GM21515 (cell line): Measurements from ENCODE around the gene COL13A1.

Experiments used
- ATAC-seq: cut with Tn5 transposase; IDR thresholded peaks from one replicate; pipeline ENCODE4 v1.9.1; 2021; ENCODE audit not compliant: unreplicated experiment

The COL13A1 gene

DNA sequence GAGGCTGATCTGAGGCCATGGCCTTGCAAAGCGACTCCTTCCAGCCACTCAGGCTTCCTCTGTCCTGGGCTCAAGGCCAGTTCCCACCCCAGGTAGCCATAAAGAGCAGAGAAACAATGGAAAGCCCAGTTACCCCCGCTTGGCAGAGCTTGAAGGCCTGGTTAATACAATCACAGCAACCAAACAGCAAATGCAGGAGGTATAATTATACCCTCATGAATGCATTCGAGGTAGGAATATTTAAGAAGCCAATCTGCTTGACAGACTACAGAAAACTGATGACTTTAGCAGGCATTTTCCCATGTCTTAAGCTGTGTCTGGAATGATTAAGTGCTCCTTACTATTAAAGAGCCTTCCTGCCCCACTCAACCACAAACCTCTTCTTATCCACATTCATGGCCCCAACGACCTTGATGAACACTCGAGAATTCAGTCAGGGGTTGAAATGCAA is 136.9 kb downstream of the COL13A1 start:
- no peak for ATAC-seq

DNA sequence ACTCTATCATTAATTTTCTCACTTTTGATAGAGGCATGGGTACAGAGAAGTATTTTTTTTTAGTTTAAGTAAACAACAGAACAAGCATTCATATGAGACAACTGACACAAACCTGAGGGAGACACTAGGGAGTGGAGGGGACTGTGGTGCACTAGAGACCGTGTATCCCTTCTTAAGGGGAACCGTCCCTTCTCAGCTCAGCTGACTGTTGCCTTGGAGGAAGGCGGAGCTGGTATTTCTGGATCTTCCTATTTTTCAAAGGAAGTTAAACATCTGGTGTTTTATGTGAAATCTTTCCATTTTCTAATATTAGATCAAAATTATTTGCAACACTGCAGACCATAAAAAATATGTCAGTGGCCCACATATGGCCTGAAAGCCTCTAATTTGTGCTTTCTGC is 137.4 kb downstream of the COL13A1 start:
- ATAC-seq: no peak

DNA sequence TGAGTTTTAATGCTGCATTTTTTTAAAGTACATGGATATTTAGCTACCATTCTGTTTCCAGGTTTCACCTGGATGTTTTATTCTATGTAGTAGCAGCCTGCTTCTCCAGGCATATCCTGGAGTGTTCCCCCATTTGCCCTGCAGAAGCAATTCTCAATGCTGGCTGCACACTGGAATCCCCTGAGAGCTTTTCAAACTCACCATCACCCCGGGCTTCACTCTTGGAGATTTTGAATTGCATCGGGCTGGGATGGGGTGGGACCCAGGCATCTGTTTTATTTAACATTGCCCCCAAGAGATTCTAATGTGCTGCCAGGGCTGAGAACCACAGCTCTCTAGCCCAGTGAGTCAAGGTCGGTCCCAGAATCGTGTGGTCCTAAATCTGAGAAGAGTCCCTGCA is 137.8 kb downstream of the COL13A1 start:
- no peak for ATAC-seq

DNA sequence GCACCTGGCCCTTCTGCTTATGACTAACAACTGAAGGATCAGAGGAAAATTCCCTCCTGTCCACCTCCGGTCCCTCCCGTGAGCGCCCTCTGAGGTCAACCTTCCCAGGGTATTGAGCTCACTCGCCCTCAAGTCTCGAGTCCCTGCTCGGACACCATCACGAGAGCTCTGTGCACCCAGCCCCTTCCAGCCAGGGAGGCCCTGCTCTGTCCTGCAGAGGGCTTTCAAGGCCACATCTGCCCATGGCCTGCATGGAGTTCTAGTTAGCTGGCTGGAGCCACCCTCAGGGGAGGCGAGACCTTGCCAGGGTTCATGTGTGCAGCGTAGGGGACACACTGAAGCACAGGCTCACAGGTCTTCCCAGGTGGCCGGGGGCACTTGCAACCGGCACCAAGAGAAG is 140.0 kb downstream of the COL13A1 start:
- no peak for ATAC-seq

GRCh38 chr10:69943292-69943820 is 141.7 kb downstream of the COL13A1 start:
- ATAC-seq: no peak

GRCh38 chr10:69944761-69945160 is 143.1 kb downstream of the COL13A1 start:
- ATAC-seq: no peak

DNA sequence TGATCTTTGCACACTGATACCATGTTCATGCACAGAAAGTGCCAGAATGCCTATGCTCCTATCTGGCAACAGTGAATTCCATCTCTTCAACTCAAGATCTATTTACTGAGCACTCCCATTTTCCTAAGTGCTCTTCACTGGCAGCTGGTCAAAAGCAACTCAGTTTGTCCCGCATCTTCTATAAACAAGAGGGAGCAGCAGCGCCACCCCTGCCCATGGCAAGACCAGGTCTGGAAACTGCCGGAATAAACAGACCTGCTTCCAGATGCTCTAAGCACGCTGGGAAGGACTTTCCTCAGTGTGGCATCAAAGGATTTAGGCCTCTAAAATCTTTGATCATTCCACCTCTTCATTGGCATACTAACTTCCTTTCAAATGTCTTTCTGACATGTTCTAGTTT is 146.6 kb downstream of the COL13A1 start:
- no peak for ATAC-seq

- ATAC-seq: no peak
These were observed 148.1 kb downstream of the COL13A1 start for GRCh38 chr10:69949770-69950169.

DNA sequence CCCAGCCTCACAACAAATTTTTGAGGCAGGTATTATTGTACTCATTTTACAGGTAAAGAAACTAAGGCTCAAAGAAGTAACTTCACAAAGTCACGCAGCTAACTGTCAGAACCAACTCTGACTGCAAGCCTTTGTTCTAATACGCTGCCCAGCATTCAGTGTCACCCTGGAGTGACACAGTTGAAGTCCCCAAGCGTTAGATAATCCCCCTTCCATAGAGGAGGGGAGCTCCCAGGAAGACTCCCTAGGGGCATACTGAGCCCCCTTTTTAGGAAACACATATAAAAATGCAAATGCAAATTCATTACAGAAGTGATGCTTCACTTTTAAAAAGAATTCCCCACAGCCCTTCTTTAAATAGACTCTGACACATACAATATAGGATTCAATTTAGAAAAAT is 150.0 kb downstream of the COL13A1 start:
- ATAC-seq: no peak

DNA sequence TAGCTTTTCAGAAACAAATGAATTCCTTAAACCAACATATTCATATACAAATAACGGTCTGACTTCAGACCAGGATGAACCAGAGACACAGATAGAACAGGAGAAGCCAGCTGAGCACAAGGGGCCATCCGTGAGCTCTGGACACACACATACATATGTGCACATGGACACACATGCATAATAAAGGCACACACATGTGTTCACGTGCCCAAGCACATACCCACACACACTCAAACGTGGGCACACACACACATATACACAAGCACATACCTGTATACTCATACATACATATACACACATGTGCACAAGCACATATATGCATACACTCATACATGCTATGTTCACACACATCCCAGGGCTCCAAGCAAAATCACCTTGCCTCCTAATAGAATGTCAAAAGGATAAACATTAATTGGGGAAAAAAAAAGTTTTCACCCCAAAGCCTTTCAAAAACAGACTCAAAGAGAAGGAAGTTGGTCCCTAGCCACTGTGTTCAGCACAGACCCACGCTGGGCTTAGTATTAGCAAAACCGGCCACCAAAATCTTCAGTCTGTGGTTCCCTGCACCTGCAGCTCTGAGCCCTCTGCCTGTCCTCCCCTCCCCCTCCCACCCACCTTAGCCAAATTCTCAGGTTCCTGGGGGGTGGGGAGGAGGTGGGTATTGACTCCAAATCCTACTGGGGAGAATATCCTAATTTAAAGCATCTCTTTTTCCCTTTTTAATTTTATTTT is 150.5 kb downstream of the COL13A1 start:
- ATAC-seq: no peak

DNA sequence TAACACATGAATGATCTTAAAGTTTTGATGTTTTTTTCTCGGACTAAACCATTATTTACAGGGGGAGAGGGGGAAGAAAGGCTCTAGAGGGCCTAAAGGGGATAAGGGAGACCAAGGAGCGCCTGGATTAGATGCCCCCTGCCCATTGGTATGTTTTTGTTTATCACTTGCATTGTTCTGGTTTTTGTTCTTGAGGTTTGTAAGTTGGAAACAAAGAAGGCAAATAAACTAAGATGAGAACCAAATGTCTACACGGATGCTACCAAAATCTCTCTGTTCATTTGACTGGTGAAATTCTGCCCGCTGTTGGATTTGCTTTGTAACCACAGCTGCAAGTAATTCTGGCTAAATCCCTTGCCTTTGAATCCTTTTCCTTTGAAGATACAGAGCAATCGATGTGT is 151.1 kb downstream of the COL13A1 start:
- no peak for ATAC-seq

GRCh38 chr10:69953851-69954250 is 152.1 kb downstream of the COL13A1 start:
- ATAC-seq: no peak

DNA sequence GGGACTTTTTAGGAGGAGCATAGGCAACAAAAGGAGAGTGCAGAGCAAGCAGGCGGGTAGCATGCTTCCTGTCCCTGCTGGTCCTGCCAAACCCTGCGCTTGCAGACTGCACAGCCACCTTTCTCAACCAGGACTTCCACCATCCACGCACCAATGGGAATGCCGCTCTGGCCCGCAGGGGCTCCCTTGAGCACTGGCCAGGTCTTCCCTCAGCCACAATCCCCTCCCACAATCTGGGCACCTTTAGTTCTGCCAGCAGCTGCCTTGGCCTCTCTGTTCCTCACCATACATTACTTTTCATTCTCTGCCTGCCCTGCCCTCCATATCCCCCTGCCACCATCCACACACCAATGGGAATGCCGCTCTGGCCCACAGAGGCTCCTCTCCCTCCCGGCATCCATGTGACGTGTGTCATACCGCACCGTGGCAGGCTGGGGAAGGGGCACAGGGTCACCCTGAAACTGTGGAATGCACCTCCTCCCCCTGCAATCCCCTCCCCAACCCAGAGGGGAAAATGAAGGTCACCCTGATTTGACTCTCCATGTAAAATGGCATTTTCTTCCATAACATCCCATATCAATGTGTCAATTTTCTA is 153.6 kb downstream of the COL13A1 start:
- no peak for ATAC-seq

DNA sequence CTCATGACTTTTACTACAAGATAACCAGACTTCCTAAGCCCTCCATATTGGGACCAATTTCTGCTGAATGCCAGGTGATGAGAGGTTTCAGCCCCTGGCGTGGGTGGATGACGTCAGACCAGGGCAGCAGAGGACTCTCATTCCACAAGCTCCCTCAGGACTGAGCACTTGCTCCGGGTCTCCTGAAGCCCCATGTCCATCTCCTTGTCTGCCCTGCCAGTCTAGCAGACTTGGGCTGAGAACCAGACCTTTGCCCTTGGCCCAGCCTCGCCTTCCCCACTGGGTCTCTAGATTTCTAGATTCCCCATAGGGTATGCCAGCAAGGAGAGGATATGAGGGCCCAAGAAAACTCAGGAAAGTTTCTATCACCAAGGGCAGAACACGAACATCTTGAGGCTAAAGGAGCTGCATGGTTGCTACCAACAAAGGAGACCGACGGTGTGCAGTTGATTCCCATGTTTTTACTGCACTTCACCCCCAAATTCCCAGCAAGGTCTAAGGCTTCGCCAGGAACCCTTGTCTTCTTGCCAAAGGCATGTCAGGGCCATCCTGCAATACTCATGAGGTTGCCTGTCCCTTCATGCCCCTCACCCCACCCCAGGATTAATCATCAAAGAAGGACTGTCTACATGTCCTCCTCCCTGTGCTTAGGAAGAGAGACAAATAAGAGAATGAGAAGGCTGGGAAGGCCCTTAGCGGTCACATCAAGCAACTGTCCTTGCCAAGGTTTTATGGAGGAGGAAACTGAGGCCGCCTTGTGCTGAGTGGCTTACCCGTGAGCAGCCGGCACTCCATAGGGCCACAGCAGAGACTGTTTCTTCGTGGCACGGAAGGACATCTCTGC is 154.4 kb downstream of the COL13A1 start:
- ATAC-seq: no peak

DNA sequence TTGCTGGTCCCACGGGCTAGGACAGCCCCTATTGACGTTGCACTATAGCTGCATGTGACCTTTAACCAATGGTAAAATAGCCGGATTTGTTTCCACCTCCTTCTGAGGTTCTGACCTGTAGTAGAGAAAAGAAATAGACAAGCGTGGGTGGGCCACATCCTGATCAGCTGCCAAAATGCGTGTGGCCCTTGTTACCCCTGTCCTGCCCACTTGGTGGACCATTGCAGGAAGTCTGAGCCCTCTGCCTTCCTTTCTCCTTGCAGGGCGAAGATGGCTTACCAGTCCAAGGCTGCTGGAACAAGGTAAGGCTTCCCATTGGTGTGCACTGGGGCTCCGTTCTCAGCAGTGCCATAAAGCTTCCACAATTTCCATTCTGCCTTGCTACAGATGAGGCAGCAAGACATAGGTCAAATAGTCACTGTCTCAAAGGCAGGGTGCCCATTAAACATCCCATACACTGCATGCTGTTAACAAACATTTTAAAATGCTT is 155.1 kb downstream of the COL13A1 start:
- ATAC-seq: no peak

DNA sequence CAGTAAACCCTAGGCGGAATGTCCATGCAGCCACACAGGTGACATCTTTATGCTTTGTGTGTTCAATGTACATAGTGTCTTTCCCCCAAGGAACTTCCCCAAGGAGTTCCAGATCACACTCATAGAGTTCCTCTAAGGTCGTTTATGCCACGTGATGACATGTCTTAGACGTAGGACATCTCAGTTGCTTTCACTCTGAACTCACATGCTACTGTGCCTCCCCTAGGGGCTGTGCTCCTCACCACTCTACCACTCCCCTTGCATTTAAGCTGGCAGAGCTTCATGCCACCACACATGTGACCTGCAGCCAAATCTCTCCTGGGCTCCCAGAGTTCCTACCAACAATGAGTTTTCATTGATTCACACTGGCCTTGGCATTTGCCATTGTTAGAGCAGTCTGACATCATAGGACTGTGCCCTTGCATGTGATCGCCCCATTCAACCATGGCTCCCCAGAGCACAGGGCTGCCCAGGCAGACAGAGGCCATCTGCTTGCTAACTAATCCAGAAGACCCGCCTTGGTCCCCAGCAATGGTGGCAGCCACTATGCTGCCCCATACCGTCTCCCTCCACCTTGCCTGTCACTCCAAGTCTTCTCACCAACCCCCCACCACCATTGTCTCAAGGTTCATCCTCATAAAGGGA is 155.7 kb downstream of the COL13A1 start:
- no peak for ATAC-seq

DNA sequence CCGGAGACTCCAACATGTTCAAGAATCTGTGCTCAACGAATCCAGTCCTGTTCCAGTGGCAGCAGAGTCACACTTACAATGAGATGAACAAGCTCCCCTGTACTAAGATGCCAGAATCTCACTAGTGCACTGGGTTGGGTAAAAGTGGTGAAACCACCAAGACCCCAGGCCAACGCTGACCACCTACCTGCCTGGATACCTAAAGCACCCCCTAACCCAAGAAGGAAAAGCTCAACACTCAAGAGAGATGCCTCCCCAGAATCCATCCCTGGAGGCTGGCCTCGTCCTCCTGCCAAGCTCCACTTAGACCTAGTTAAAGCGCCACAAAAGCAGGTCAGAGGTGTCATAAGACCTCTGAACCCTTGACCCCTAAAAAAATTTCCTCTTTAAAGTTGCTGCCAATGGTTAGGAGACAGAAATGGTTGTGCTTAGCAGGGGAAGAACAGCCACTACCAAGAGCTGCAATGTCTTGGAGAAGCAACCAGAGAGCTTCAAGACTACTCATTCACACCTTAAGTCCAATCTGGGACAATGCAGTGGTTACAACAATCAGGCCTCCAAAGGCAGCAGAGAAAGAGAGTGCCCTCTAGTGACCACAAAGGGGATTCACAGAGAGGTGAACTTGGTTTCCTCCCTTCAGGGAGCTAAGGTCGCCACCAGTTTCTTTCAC is 156.3 kb downstream of the COL13A1 start:
- ATAC-seq: no peak

DNA sequence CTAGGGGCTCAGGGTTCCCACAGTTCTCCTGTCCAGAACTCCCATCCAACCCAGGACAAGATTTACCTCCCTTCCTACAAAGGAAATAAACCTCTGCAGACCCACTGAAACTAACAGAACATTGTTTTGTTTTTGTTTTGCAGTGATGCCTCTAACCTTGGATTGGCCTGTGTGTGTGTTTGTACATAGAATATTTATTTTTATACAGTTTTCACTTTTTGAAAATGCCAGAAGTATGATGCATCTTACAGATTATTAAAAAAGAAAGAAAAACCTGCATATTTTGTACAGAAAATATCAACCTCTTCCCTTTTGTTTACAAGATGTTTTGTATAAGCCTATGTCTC is 156.8 kb downstream of the COL13A1 start:
- no peak for ATAC-seq

DNA sequence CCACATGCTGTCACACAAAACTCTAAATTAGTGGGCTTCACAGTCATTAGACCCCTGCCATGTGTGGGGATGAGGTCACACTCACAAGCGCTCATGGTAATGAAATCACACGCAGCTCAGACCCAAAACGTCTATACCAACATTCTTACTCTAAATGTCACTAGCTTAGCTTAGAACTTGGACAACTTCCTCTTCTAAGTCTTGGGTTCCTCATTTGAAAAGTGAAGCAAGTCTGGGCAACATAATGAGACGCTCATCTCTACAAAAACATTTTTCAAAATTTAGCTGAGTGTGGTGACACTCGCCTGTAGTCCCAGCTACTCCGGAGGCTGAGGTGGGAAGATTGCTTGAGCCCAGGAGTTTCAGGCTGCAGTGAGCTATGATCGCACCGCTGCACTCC is 158.2 kb downstream of the COL13A1 start:
- no peak for ATAC-seq

DNA sequence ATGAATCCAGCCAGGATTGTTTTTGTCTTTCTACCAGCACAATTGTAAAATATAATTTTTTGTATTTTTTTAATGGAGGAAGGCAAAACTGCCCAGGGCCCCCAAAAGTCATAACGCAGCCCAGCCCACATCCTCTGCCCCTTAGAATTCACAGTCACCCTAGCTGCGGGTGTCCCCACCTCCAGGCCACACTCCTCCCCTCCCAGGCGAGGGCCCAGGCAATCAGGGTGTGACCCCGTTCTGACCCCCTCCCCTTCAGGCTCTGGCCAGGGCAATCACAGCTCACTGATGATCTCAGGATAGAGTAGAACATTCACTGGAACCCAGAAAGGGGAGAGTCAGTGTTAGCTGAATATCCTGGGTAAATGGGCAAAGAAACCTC is 158.9 kb downstream of the COL13A1 start:
- no peak for ATAC-seq
